GM19043 (cell line): ENCODE measurements around the gene SERPINB8.
"Not testable (repeated sequence)": the region's sequence is repeated elsewhere in the genome, so short reads cannot be mapped to it uniquely, and the experiment has no call there.

Experiments
- ATAC-seq: cut with Tn5 transposase; IDR thresholded peaks from one replicate; pipeline ENCODE4 v1.9.1; 2021; ENCODE audit warnings: low read depth; ENCODE audit not compliant: unreplicated experiment

Gene SERPINB8

GRCh38 chr18:63969942-63970808 lies at the start of gene SERPINB8:
TSS of gene SERPINB8 (plus strand) at chr18:63970081. CDS start at chr18:63978309, 8,228 bp downstream.
- ATAC-seq, result peak; percentile 87

- ATAC-seq, result no peak
These were observed 47.8 kb upstream of the SERPINB8 start for GRCh38 chr18:63922049-63922448.

- ATAC-seq, result no peak
These were observed 45.3 kb upstream of the SERPINB8 start for GRCh38 chr18:63924551-63924950.

GRCh38 chr18:63928331-63928730 lies 41.5 kb upstream of the SERPINB8 start:
- ATAC-seq, result no peak

- not testable (repeated sequence) for ATAC-seq
These were observed 40.5 kb upstream of the SERPINB8 start for GRCh38 chr18:63929369-63929768.

- ATAC-seq, result no peak
These were observed 39.0 kb upstream of the SERPINB8 start for GRCh38 chr18:63930773-63931354.

- peak; percentile 96 for ATAC-seq
These were observed 33.5 kb upstream of the SERPINB8 start for GRCh38 chr18:63936156-63936931.

- no peak for ATAC-seq
These were observed 32.9 kb upstream of the SERPINB8 start for GRCh38 chr18:63936932-63937393.

GRCh38 chr18:63940008-63940407 lies 29.9 kb upstream of the SERPINB8 start:
- no peak for ATAC-seq

GRCh38 chr18:63940543-63941050 lies 29.3 kb upstream of the SERPINB8 start:
- not testable (repeated sequence) for ATAC-seq

GRCh38 chr18:63947051-63947790 lies 22.7 kb upstream of the SERPINB8 start:
- no peak for ATAC-seq

- ATAC-seq, result peak; percentile 87
These were observed 20.7 kb upstream of the SERPINB8 start, which contains the start of gene HMSD for GRCh38 chr18:63949068-63949737. TSS of gene HMSD (plus strand) at chr18:63949301. CDS start at chr18:63953456, 4,155 bp downstream.

- peak; percentile 37 for ATAC-seq
These were observed 18.6 kb upstream of the SERPINB8 start for GRCh38 chr18:63951302-63951705.

- ATAC-seq, result no peak
These were observed 16.1 kb upstream of the SERPINB8 start for GRCh38 chr18:63953811-63954210.

- no peak for ATAC-seq
These were observed 13.1 kb upstream of the SERPINB8 start for GRCh38 chr18:63956755-63957154.

- no peak for ATAC-seq
These were observed 9.0 kb upstream of the SERPINB8 start for GRCh38 chr18:63960891-63961290.

GRCh38 chr18:63961435-63961980 lies 8.4 kb upstream of the SERPINB8 start:
- no peak for ATAC-seq

- no peak for ATAC-seq
These were observed 7.7 kb upstream of the SERPINB8 start for GRCh38 chr18:63962137-63962536.

GRCh38 chr18:63963615-63964256 lies 6.1 kb upstream of the SERPINB8 start:
- peak; percentile 78 for ATAC-seq
